ENCODE results near the gene FOSL1. TPM values are rescaled to one million over a fixed set of nuclear protein-coding genes. Genes with fewer than 3 reads are reported as not detected.

FOSL1 gene
- total and polyA plus RNA-seq, 2 of the 13 experiments (the other 11 are each of a cell fraction or from before 2014, with no cell fraction given), result 4.0 to 4.1 TPM

- TF ChIP-seq GMEB1 (CRISPR knock-in tag; IDR thresholded peaks at IDR 0.05; ENCODE audit: borderline replicate concordance) (peak; percentile 72; the same call in 1 of the 2 replicates), ZNF121 (CRISPR knock-in tag; IDR thresholded peaks at IDR 0.05) (peak; percentile 11; the same call in 1 of the 2 replicates), ZNF512 (CRISPR knock-in tag; IDR thresholded peaks at IDR 0.05) (no peak), ZIK1 (CRISPR knock-in tag; IDR thresholded peaks at IDR 0.05; ENCODE audit: borderline replicate concordance, low read depth) (no peak), RFXAP (CRISPR knock-in tag; IDR thresholded peaks at IDR 0.05; ENCODE audit: borderline replicate concordance) (no peak), HBP1 (CRISPR knock-in tag; IDR thresholded peaks at IDR 0.05; ENCODE audit: low read depth) (peak; percentile 89), PATZ1 (CRISPR knock-in tag; IDR thresholded peaks at IDR 0.05) (peak; percentile 72), ZNF891 (CRISPR knock-in tag; IDR thresholded peaks at IDR 0.05) (peak; percentile 40; the same call in 1 of the 2 replicates), ZBTB25 (CRISPR knock-in tag; IDR thresholded peaks at IDR 0.05) (peak; percentile 90), PAF1 (CRISPR knock-in tag; IDR thresholded peaks at IDR 0.05) (no peak), CREM (IDR thresholded peaks at IDR 0.05) (peak; percentile 71), CREM (CRISPR knock-in tag; IDR thresholded peaks at IDR 0.05) (peak; percentile 5; the same call in 1 of the 2 replicates), SMAD3 (CRISPR knock-in tag; IDR thresholded peaks at IDR 0.05) (peak; percentile 59; the same call in 1 of the 2 replicates), TARDBP (CRISPR knock-in tag; IDR thresholded peaks at IDR 0.05) (peak; percentile 64; the same call in 1 of the 2 replicates), DRAP1 (CRISPR knock-in tag; IDR thresholded peaks at IDR 0.05) (0 out of 2 replicates have a peak, but pooled peaks have one; percentile 34), NRL (CRISPR knock-in tag; IDR thresholded peaks at IDR 0.05; ENCODE audit: borderline replicate concordance) (peak; percentile 29; the same call in 1 of the 2 replicates), SNRNP70 (IDR thresholded peaks at IDR 0.05; ENCODE audit: low read depth, low read length) (no peak), ZBTB7B (CRISPR knock-in tag; IDR thresholded peaks at IDR 0.05) (no peak), SRY (CRISPR knock-in tag; IDR thresholded peaks at IDR 0.05) (0 out of 2 replicates have a peak, but pooled peaks have one; percentile 49), ZMYM2 (CRISPR knock-in tag; IDR thresholded peaks at IDR 0.05) (0 out of 2 replicates have a peak, but pooled peaks have one; percentile 33)
Observed at GRCh38 chr11:65888163-65888814, 11.9 kb downstream of the FOSL1 start, which contains the start of gene FIBP (continued).
